GM12878 (cell line): Measurements from ENCODE around the gene PALD1. TPM values are rescaled to one million over a fixed set of nuclear protein-coding genes. Genes with fewer than 3 reads are reported as not detected.

Experiments
- ATAC-seq: fragments of 200-7000 bp; cut with Tn5 transposase; 3 replicates; pipeline ENCODE4 v1.9.1; 2020; ENCODE audit warnings: mild to moderate bottlenecking, moderate library complexity
- BruUV-seq: library from RNA; stranded (reverse); fragments of 400-500 nt; replicated peaks from 2 replicates; lab custom pipeline; 2021; lab: Mats Ljungman, UMichigan
- CTCF ChIA-PET: fragments of 300-600 bp; sonication (Branson Sonifier 250); formaldehyde crosslinking; extraction: SDS; loops from one replicate; lab custom pipeline; 2021; ENCODE audit warnings: inconsistent platforms; lab: Yijun Ruan, JAX
- POLR2A ChIA-PET: fragments of 350-600 bp; formaldehyde crosslinking; extraction: SDS; loops from one replicate; lab custom pipeline; 2021; ENCODE audit warnings: inconsistent platforms; lab: Charles Lee
- RAD21 ChIA-PET: fragments of 300-600 bp; sonication (Branson Sonifier 250); formaldehyde crosslinking; loops from one replicate; lab custom pipeline; 2023; ENCODE audit warnings: antibody characterized with exemption; ENCODE audit not compliant: unreplicated experiment; lab: Charles Lee
- SMC1A ChIA-PET: fragments of 300-600 bp; sonication (Branson Sonifier 250); formaldehyde crosslinking; loops from one replicate; lab custom pipeline; 2023; ENCODE audit not compliant: unreplicated experiment, uncharacterized antibody; lab: Charles Lee
- DNase-seq: peaks from one replicate; pipeline ENCODE4 v3.0.0-alpha.2; 2011; ENCODE audit warnings: low read depth, low spot score
- FAIRE-seq: peaks from 3 replicates; lab custom pipeline; 2011; peaks lifted over from hg19 to GRCh38; lab: Jason Lieb, UNC
- H2AFZ ChIP-seq: 2 replicates; pipeline ENCODE4 v1.6.0; 2011; ENCODE audit warnings: low read depth, low read length, control low read depth; ENCODE audit not compliant: control insufficient read depth
- H3K27ac ChIP-seq: 2 replicates; pipeline ENCODE4 v1.5.1; 2011; ENCODE audit warnings: control low read depth; ENCODE audit not compliant: control insufficient read depth, insufficient read depth
- H3K27me3 ChIP-seq, 2 experiments: replicated peaks in 1 of 2; 2 replicates each; pipeline versions ENCODE4 v1.6.0 to v1.6.1; 2011; ENCODE audit warnings: low read length in 1 of 2; ENCODE audit not compliant: control insufficient read depth in 2 of 2, insufficient read depth in 2 of 2
- H3K36me3 ChIP-seq, 2 experiments: 2 replicates each; pipeline ENCODE4 v1.5.1; 2011; ENCODE audit warnings: low read length in 1 of 2; ENCODE audit not compliant: control insufficient read depth in 2 of 2, insufficient read depth in 2 of 2
- H3K4me1 ChIP-seq: 2 replicates; pipeline ENCODE4 v1.6.1; 2011; ENCODE audit warnings: mild to moderate bottlenecking, low read length, moderate library complexity, mixed read lengths; ENCODE audit not compliant: control insufficient read depth, insufficient read depth
- H3K4me2 ChIP-seq: 2 replicates; pipeline ENCODE4 v1.6.0; 2011; ENCODE audit warnings: control low read depth; ENCODE audit not compliant: control insufficient read depth, insufficient read depth
- H3K4me3 ChIP-seq: fragments of 200-600 bp; sonication (generic); 2 replicates; pipeline ENCODE4 v1.5.1; 2016
- H3K79me2 ChIP-seq: 2 replicates; pipeline ENCODE4 v1.6.0; 2011; ENCODE audit warnings: low read length; ENCODE audit not compliant: control insufficient read depth, insufficient read depth
- H3K9ac ChIP-seq: 2 replicates; pipeline ENCODE4 v1.8.0; 2011; ENCODE audit warnings: low read length, control low read depth, mixed read lengths; ENCODE audit not compliant: control insufficient read depth, insufficient read depth
- H3K9me3 ChIP-seq: replicated peaks from 3 replicates; pipeline ENCODE4 v1.5.1; 2011; ENCODE audit warnings: mild to moderate bottlenecking, low read length; ENCODE audit not compliant: control insufficient read depth, insufficient read depth
- H4K20me1 ChIP-seq: 2 replicates; pipeline ENCODE4 v1.6.0; 2011; ENCODE audit not compliant: control insufficient read depth, insufficient read depth
- CHD1 ChIP-seq: IDR thresholded peaks from 2 replicates; pipeline ENCODE4 v1.6.1; 2012; ENCODE audit warnings: low read depth, low read length, improper control_type of control experiment
- MTA2 ChIP-seq: fragments of 450-650 bp; IDR thresholded peaks from 2 replicates; pipeline ENCODE4 v1.6.1; 2016; ENCODE audit warnings: low read depth, mild to moderate bottlenecking, moderate library complexity
- RB1 ChIP-seq: fragments of 450-650 bp; formaldehyde crosslinking; IDR thresholded peaks from 2 replicates; pipeline ENCODE4 v1.6.1; 2017; ENCODE audit warnings: mild to moderate bottlenecking, borderline replicate concordance
- WGBS: methylation state at CpG from one replicate; pipeline ENCODE4 v1.1.6; 2016; ENCODE audit warnings: low lambda C conversion rate; ENCODE audit not compliant: insufficient replicate concordance, insufficient coverage; ENCODE audit errors: missing lambda C conversion rate; 5-methylcytosine and 5-hydroxymethylcytosine counted together
- in situ Hi-C: fragments of 300-500 bp; cut with MboI; formaldehyde crosslinking; loops from 9 replicates; pipeline ENCODE4 v1.14.3; 2018; ENCODE audit warnings: mixed read lengths
- intact Hi-C: fragments of 100-400 bp; cut with micrococcal nuclease; formaldehyde crosslinking; loops from one replicate; pipeline ENCODE4 v1.14.2; 2022; ENCODE audit not compliant: unreplicated experiment
- polyA plus RNA-seq, 11 experiments: library from polyadenylated mRNA; depleted of rRNA in 4 of 11; unstranded in 6 of 11; stranded (reverse) in 5 of 11; fragments of >200 nt; fragmentation: Nextera tagmentation in 4 of 11; fragmentation: Illumina TruSeq in 1 of 11; extraction: Ambion mirVana in 4 of 11; extraction: Trizol in 1 of 11; gene quantifications; 1 replicate in 1 of 11; 2 replicates in 10 of 11; pipeline versions ENCODE4 v1.2.1 to v1.2.3, GENCODE V29; 2011 to 2016; ENCODE audit warnings: inconsistent platforms in 2 of 11, missing spikeins in 2 of 11, low read depth in 1 of 11
- total RNA-seq, 4 experiments: library from RNA; depleted of rRNA in 3 of 4; stranded (reverse); fragments of >200 nt in 3 of 4; fragmentation: Illumina TruSeq in 1 of 4; extraction: Trizol in 1 of 4; gene quantifications; 2 replicates each; pipeline versions ENCODE4 v1.2.1 to v1.2.3, GENCODE V29; 2013 to 2021
- TF ChIP-seq, protein P1 (sequence below): IDR thresholded peaks from 2 replicates; pipeline ENCODE4 v1.6.1; 2011; ENCODE audit warnings: borderline replicate concordance, low read depth, mild to moderate bottlenecking, moderate library complexity, low read length; ENCODE audit not compliant: insufficient read depth, poor library complexity, severe bottlenecking

Gene PALD1
- total and polyA plus RNA-seq, 10 of the 15 experiments (the other 5 are each of a cell fraction or from before 2014, with no cell fraction given), result 0.43 to 20.9 (median 9.0) TPM

GRCh38 chr10:70601746-70602145 is 123.2 kb downstream of the PALD1 start (continued):
- no peak for TF ChIP-seq CHD1
- TF ChIP-seq, all 136 proteins: peak for 0

DNA sequence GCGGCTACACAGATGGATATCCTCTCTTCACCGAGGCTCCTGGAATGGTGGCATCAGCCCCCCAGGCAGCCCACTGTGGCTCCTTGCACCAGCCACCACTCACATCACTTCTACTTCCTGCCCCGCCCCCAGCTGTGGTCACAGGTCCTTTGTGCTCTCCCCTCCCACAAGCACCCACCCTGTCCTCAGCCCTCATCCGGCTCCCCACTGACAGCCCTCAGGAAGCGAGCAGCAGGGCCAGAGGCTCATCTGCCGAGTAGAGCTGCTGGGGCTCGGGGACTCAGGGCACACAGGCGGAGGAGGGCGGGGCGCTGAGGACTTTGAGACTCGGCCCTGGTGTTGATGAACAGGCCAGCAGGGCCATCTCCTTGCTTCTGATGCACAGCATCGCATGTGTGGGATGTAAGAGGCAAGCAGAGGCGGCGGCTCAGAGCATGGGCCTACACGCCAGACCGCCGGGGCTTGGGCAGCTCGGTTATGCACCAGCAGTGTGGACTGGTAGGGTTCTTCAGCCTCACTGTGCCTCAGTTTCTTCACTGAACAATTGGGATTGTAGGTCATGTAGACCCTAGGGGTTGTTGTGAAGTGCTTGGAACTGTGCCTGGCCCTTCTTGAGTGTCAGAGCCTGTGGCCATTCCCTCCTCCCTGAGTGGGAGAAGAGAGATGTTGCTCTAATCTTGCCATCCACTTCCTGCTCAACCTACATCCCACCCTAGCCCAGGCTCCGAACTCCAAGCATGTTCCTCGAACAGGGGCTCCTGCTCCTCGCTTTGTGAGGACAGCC is 124.3 kb downstream of the PALD1 start, which contains the start of gene PRF1:
TSS of gene PRF1 (minus strand) at position 77 of the 784 bp plus-strand sequence. CDS start 1,839 bp downstream, outside the sequence.
- CTCF ChIA-PET, result interaction anchor here (1.6 kb wide), 1 partner anchor 11 kb away, joined by 3 read pairs; no protein-coding TSS in a partner anchor
- in situ Hi-C loops (no loop called here), intact Hi-C loops (no loop called here)
- H3K27ac ChIP-seq, result no peak within 1 kb of the TSS
- no peaks in the 10 kb centered on the region for H3K27me3 ChIP-seq
- H3K79me2 ChIP-seq, result no peaks in the 10 kb centered on the region
- 65% methylated on average over 20 of the region's 21 CpGs for WGBS
- H3K9me3 ChIP-seq, result no peaks in the 10 kb centered on the region
- H3K9ac ChIP-seq, result no peak within 1 kb of the TSS
- BruUV-seq, result no TSS peak
- no peaks in the 10 kb centered on the region for H4K20me1 ChIP-seq
- no peak within 1 kb of the TSS for H3K4me2 ChIP-seq
- peak; percentile 64 for ATAC-seq
- no peak for FAIRE-seq
- no peak for TF ChIP-seq MTA2
- no peak within 1 kb of the TSS; the same call in 1 of the 2 replicates for H2AFZ ChIP-seq
- DNase-seq, result no peak
- no peaks in the 10 kb centered on the region for H3K4me1 ChIP-seq
- H3K36me3 ChIP-seq, result no peaks in the 10 kb centered on the region
- POLR2A ChIA-PET, result no interaction called here
- no peak within 1 kb of the TSS for H3K4me3 ChIP-seq
- SMC1A ChIA-PET, result no interaction called here
- RAD21 ChIA-PET, result interaction anchor here (1.1 to 1.7 kb wide), 2 partner anchors 11 to 27 kb away, joined by 4 read pairs; no protein-coding TSS in a partner anchor

DNA sequence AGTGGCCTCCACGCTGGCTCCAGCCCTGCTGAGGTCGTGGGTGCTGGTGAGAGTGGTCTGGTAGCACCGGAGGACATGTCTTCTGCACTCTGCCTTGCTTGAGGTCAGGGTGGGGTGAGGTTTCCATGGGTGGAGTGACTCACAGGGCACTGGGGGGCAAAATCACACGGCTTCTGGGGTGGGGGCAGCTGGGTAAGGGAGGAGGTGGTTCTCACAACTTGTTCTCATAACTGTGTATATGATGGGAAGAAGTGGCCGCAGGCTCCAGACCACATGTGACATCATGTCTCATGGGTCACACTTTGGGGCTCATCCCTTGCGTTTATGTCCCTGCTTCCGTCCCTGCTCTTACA is 124.9 kb downstream of the PALD1 start:
- H2AFZ ChIP-seq, result no peak overlapping the region
- CTCF ChIA-PET, result interaction anchor here (0.6 kb wide), 1 partner anchor 10 kb away, joined by 3 read pairs; no protein-coding TSS in a partner anchor
- TF ChIP-seq, protein P1, sequence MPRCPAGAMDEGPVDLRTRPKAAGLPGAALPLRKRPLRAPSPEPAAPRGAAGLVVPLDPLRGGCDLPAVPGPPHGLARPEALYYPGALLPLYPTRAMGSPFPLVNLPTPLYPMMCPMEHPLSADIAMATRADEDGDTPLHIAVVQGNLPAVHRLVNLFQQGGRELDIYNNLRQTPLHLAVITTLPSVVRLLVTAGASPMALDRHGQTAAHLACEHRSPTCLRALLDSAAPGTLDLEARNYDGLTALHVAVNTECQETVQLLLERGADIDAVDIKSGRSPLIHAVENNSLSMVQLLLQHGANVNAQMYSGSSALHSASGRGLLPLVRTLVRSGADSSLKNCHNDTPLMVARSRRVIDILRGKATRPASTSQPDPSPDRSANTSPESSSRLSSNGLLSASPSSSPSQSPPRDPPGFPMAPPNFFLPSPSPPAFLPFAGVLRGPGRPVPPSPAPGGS, result peak; percentile 32
- no peak for TF ChIP-seq RB1
- TF ChIP-seq, all 136 proteins: peak for 1
- DNase-seq, result no peak
- ChIA-PET POLR2A (no interaction called here), SMC1A (no interaction called here), RAD21 (no interaction called here)
- no peak for ATAC-seq
- Histone ChIP-seq H3K4me2 (no peak overlapping the region), H3K79me2 (no peaks in the 10 kb centered on the region), H4K20me1 (no peaks in the 10 kb centered on the region), H3K36me3 (no peaks in the 10 kb centered on the region), H3K4me1 (no peaks in the 10 kb centered on the region), H3K9ac (no peak overlapping the region), H3K4me3 (no peak overlapping the region), H3K27me3 (no peaks in the 10 kb centered on the region), H3K9me3 (no peaks in the 10 kb centered on the region), H3K27ac (no peak overlapping the region)
- FAIRE-seq, result no peak
- intact Hi-C loops (no loop called here), in situ Hi-C loops (no loop called here)
- 51% methylated on average over 7 of the region's 7 CpGs for WGBS
- no TSS peak for BruUV-seq
